Stimulated activated CD4-positive, alpha-beta T cell treated with anti-CD3 and anti-CD28 coated beads, Interleukin-1b, Interleukin-23, amount 100 ng/mL, for 4 hours (primary cell): ENCODE results near the gene FRK.
"Not testable (repeated sequence)": the region's sequence is repeated elsewhere in the genome, so short reads cannot be mapped to it uniquely, and the experiment has no call there.

Experiments
- DNase-seq, 2 donors: peaks; one replicate each; pipeline ENCODE4 v3.0.0-alpha.2; 2020; ENCODE audit warnings: low read depth in 2 of 2

Gene FRK

GRCh38 chr6:115945812-115946211 lies 114.9 kb downstream of the FRK start:
- no peak for DNase-seq

DNA sequence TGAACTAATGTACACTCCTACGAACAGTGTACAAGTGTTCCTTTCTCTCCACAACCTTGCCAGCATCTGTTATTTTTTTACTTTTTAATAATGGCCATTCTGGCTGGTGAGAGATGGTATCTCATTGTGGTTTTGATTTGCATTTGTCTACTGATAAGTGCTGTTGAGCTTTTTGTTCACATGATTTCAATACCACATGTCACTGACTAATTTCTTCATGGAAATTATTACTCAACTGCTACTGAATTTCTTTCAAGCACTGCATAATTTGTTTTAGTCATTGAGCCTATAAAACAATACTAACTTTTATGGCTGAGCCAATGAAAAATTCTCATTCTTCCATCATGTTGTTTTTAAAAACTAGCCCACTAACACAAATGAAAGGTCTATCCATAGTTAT lies 115.4 kb downstream of the FRK start:
- DNase-seq: no peak

DNA sequence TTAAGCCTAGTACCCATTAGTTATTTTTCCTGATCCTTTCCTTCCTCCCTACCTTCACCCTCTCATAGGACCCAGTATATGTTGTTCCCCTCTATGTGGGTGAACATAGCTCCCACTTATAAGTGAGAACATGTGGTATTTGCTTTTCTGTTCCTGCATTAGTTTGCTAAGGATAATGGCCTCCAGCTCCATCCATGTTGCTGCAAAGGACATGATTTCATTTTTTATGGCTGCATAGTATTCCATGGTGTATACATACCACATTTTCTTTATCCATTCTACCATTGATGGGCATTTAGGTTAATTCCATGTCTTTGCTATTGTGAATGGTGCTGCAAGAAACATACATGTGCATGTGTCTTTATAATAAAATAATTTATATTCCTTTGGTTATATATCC lies 115.9 kb downstream of the FRK start:
- not testable (repeated sequence) for DNase-seq

DNA sequence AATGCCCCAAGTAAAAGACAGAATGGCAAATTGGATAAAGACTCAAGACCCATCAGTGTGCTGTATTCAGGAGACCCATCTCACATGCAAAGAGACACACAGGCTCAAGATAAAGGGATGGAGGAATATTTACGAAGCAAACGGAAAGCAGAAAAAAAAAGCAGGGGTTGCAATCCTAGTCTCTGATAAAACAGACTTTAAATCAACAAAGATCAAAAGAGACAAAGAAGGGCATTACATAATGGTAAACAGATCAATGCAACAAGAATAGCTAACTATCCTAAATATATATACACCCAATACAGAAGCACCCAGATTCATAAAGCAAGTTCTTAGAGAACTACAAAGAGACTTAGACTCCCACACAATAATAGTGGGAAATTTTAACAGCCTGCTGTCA lies 123.2 kb downstream of the FRK start:
- DNase-seq: not testable (repeated sequence)

DNA sequence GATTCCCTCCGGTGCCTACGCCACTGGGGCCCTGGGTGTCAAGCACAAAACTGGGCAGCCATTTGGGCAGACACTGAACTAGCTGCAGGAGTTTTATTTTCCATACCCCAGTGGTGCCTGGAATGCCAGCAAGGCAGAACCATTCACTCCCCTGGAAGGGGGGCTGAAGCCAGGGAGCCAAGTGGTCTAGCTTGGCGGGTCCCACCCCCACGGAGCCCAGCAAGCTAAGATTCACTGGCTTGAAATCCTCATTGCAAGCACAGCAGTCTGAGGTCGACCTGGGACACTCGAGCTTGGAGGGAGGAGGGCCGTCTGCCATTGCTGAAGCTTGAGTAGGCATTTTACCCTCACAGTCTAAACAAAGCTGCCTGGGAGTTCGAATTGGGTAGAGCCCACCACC lies 125.3 kb downstream of the FRK start:
- DNase-seq: no peak

- no peak for DNase-seq
These were observed 125.9 kb downstream of the FRK start for GRCh38 chr6:115934829-115935228.

DNA sequence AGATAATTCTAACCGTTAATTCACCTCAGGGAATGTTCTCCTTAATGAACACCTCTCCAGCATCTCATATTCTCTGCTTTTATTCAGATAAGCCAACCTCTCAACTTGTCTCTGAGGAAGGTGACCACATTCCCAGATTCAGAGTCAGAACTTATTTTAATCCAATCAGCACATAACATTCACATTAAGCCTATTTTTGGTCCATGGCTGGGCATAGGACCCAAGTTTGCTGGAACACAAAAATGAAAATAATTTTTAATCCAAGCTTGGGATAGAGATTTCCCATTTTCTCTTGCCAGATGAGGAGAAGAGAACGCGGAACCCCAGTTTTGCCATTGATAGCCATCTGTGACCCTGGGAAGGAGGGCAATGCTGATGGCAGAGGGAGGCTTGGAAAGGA lies 126.5 kb downstream of the FRK start:
- DNase-seq: no peak

GRCh38 chr6:115932481-115932880 lies 128.2 kb downstream of the FRK start:
- no peak for DNase-seq

GRCh38 chr6:115928000-115928399 lies 132.7 kb downstream of the FRK start:
- not testable (repeated sequence) for DNase-seq

GRCh38 chr6:115922971-115923370 lies 137.7 kb downstream of the FRK start:
- no peak for DNase-seq

DNA sequence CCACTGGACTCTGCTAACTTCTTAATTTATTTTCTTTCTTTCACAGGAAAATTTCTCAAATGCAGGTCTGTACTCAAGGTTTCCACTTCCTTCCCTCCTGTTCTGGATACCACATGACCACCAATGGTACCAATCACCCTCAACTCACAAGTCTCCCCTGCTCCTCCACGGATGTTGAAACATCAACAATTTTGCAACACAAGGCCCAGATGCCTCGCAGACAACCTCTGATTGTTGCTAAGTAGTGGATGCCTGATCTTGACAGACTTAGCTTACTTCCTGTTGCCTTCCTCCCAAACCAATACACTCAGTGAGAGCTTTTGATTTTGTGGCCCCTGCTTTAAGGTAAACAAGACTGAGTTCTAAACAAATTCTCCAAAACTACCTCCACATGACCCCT lies 146.6 kb downstream of the FRK start:
- no peak for DNase-seq

- DNase-seq: no peak
These were observed 150.7 kb downstream of the FRK start for GRCh38 chr6:115909923-115910546.

DNA sequence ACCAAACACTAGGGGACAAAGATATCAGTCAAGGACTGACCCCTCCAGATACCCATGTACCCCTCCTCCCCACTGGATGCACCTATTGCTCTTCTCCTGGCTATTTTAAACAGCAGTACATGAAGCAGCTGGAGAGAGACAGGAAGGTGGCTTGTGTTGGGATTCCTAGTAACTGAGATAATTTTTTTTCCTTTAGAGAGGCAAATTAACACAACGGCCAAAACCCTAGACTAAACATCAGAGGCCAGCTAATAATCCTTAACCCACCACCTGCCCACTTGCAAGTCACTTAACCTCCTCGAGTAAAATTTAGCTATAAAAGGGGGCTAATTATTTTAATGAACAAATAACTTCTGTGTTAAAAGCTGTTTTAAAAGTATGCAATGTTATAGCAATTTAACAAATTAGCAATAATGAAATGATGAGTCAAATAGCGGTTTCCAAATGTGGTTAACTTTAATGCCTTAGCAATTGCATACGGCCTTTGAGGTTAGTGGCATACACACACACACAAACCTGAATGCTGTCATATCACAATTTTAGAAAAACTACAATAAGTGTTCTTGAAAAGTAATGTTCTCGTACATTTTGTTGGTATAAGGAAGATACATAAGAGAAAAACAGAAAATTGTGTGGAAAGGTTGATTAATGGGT lies 151.7 kb downstream of the FRK start:
- no peak for DNase-seq

DNA sequence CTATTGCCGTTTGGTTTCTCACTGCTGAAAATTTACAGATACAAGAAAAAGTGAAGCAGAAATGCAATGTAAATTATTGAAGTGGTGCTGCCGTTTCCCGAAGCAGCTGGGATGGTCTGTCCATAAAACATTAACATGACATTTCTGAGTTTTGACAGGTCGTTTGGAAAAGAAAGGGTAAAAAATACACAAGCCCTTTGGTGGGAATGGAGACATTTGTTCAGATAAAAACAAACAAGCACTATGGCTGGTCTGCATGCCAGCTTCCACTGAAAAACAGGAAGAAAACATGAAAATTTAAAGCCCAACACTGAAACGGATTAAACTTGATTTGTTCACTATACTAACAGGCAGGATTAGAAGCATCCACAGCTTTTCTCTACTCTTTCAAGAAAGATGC lies 155.2 kb downstream of the FRK start:
- DNase-seq: no peak

DNA sequence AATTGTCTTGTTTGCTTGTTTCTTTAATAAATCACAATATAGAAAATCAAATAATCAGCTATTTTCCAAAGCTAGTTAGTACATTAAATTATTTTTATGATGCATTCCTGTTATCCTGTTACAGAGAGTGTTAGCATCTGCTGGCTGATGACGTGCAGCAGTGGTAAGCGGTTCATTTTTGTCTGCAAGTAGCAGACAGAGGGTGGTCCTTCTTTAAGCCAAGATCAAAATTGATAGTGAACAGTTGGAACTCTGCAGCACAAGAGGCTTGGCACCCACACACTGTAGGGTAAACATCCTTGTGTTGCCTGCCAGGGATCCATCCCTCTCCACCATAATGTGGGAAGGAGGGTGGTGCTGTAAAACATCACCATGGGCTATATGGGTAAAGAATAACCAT lies 158.3 kb downstream of the FRK start:
- no peak for DNase-seq

DNA sequence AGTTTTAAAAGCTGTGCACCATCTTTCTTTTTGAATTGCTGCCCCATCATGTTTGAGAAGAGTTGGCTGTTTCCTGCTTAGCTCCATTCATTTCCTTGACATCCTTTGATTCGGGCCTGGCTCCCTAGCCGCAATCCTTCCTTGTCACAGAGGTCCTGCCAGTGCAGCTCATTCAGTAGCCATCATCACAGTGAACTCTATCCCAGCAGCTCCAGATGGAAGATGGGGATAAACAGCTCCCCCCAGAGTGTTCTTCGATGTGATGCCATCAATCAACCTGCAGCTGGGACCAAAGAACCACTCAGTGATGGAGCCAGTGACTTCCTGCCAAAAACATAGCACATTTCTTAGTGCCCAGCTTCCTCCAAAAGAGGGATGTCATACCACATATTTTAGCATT lies 158.8 kb downstream of the FRK start:
- no peak for DNase-seq

- DNase-seq: no peak
These were observed 160.9 kb downstream of the FRK start for GRCh38 chr6:115899730-115900282.

- no peak for DNase-seq
These were observed 162.4 kb downstream of the FRK start for GRCh38 chr6:115898246-115898645.

DNA sequence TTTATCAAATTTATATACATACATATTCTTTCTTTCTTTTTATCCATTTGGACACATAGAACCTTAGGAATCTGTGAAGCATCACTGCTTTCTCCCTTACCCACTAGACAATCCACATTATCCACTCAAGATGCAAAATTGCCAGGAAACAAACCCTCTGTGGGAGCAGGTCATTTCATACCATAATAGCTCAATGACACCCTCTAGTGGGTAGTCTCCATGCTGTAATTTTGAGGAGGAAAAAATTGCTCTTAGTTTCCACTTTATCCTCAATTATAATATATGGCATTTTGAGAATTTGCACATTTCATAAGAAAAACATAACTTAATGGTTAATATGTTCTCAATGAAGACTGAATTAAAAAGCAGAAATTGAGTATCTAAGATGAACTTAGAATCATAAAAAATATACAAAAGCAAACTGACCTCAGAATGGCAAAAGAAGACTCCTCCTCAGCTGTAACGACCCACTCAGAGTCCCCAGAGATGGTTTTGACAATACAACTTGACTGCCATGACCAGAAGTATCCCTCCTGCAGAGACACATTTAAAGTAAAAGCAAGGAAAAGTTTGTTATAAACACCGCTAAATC lies 164.1 kb downstream of the FRK start:
- DNase-seq: no peak

DNA sequence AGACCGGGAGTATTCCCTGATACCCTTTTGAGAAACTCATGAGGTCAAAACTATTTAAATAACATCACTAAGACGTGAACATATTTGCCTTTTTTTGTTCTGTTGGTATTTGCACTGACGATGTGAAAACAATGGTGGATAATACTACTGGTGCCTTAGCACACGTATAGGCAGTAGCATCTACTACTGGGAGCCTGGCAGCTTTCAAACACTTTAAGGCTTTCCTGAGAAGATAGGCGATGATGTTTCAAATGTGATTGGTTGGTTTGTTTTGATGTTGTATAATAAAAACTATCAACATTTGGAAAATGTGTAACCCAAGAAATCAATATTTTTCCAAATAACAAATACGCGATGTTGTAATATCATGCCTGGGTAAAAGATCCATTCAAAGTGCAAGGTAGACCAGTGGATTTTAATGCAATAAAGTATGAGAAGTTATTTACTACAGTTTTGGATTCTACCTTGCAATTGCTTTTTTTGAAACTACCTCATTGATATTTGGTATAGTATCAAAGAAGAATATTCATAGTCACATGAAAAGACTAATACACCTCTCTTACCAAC lies 166.2 kb downstream of the FRK start:
- DNase-seq: no peak

- no peak for DNase-seq
These were observed 168.9 kb downstream of the FRK start for GRCh38 chr6:115891750-115892149.

- DNase-seq: no peak
These were observed 169.5 kb downstream of the FRK start for GRCh38 chr6:115891111-115891669.

DNA sequence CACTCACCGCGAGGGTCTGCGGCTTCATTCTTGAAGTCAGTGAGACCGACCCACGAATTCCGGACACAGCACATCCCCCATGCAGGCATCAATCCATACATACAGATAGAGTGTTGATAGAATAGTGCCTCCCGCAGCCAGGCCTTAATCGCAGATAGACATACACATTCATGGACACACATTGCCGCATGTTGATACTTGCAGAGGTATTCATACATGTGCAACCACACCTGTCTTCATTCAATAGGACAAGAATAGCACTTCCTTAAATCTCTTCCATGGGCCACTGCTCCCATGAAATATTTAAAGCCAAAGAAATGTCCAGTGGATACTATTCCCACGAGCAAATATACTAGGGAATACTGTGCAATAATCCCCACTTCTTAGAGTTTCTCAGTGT lies 170.5 kb downstream of the FRK start:
- no peak for DNase-seq
